ENCODE results near the gene SLC27A3. TPM values are rescaled to one million over a fixed set of nuclear protein-coding genes. Genes with fewer than 3 reads are reported as not detected.
A peak's percentile ranks its signal among the peaks of the same experiment; 100 is the strongest.
"Not testable (repeated sequence)": the region's sequence is repeated elsewhere in the genome, so short reads cannot be mapped to it uniquely, and the experiment has no call there.

SLC27A3 gene
- total RNA-seq, 6 experiments from 2014 or later: 5.0 to 7.0 (median 6.1) TPM

GRCh38 chr1:153779781-153780541 is 4.8 kb downstream of the SLC27A3 start:
- no peak overlapping the region for H3K4me3 Mint-ChIP-seq

GRCh38 chr1:153780551-153780950 is 5.3 kb downstream of the SLC27A3 start:
- no peak overlapping the region for H3K4me3 Mint-ChIP-seq
- H3K9me3 Mint-ChIP-seq: no peaks in the 10 kb centered on the region
- H3K4me1 Mint-ChIP-seq (ENCODE audit: low read depth): peaks cover 5% of the 10 kb centered on the region; the same call in 1 of the 2 replicates
- no peak for TF ChIP-seq CTCF (IDR thresholded peaks at IDR 0.05)
- H3K36me3 Mint-ChIP-seq (ENCODE audit: low read depth): no peaks in the 10 kb centered on the region
- no peak for DNase-seq
- H3K27ac Mint-ChIP-seq: no peak overlapping the region
- H3K27me3 Mint-ChIP-seq (ENCODE audit: insufficient read depth): peaks cover 4% of the 10 kb centered on the region; the same call in 1 of the 2 replicates

More at GRCh38 chr1:153779781-153780541, 4.8 kb downstream of the SLC27A3 start:
- no peak for DNase-seq
- Mint-ChIP-seq H3K4me1 (ENCODE audit: low read depth) (peaks cover 6% of the 10 kb centered on the region), H3K9me3 (no peaks in the 10 kb centered on the region), H3K27ac (no peak overlapping the region), H3K36me3 (ENCODE audit: low read depth) (no peaks in the 10 kb centered on the region), H3K27me3 (ENCODE audit: insufficient read depth) (peaks cover 4% of the 10 kb centered on the region; the same call in 1 of the 2 replicates)
- TF ChIP-seq CTCF (IDR thresholded peaks at IDR 0.05): no peak

- H3K4me3 Mint-ChIP-seq: peak overlapping the region; percentile 95
- H3K36me3 Mint-ChIP-seq (ENCODE audit: low read depth); H3K9me3 Mint-ChIP-seq; H3K27me3 Mint-ChIP-seq (ENCODE audit: insufficient read depth); H3K4me1 Mint-ChIP-seq (ENCODE audit: low read depth); DNase-seq: not testable (repeated sequence)
- H3K27ac Mint-ChIP-seq: peak overlapping the region; percentile 98
Measured at GRCh38 chr1:153782648-153783047, 7.4 kb downstream of the SLC27A3 start.

GRCh38 chr1:153783233-153784190 is 8.3 kb downstream of the SLC27A3 start:
- Mint-ChIP-seq H3K27me3 (ENCODE audit: insufficient read depth) (peaks cover 3% of the 10 kb centered on the region; the same call in 1 of the 2 replicates), H3K27ac (peak overlapping the region; percentile 98), H3K4me1 (ENCODE audit: low read depth) (peaks cover 5% of the 10 kb centered on the region; the same call in 1 of the 2 replicates), H3K36me3 (ENCODE audit: low read depth) (no peaks in the 10 kb centered on the region), H3K4me3 (peak overlapping the region; percentile 95), H3K9me3 (no peaks in the 10 kb centered on the region)
- DNase-seq: peak; percentile 82
- TF ChIP-seq CTCF (IDR thresholded peaks at IDR 0.05): no peak; the same call in 1 of the 2 replicates

GRCh38 chr1:153786038-153786790 is 11.0 kb downstream of the SLC27A3 start:
- DNase-seq: no peak
- Mint-ChIP-seq H3K9me3 (no peaks in the 10 kb centered on the region), H3K27ac (no peak overlapping the region), H3K4me1 (ENCODE audit: low read depth) (peaks cover 21% of the 10 kb centered on the region), H3K36me3 (ENCODE audit: low read depth) (no peaks in the 10 kb centered on the region), H3K27me3 (ENCODE audit: insufficient read depth) (peaks cover 3% of the 10 kb centered on the region; the same call in 1 of the 2 replicates), H3K4me3 (no peak overlapping the region)
- no peak for TF ChIP-seq CTCF (IDR thresholded peaks at IDR 0.05)

Measured in HFFc6 (cell line).